Left renal pelvis (tissue), 4 donors: Measurements from ENCODE around the gene PAX1. TPM values are rescaled to one million over a fixed set of nuclear protein-coding genes. Genes with fewer than 3 reads are reported as not detected.

Experiments used
- DNase-seq, 4 donors: peaks; one replicate each; pipeline ENCODE4 v3.0.0-alpha.2; 2013; ENCODE audit warnings: low read depth in 4 of 4, low spot score in 3 of 4
- polyA plus RNA-seq, 4 donors: library from polyadenylated mRNA; unstranded; fragments of 120-200 nt; gene quantifications; one replicate each; pipeline ENCODE4 v1.2.1, GENCODE V29; 2013; ENCODE audit not compliant: insufficient read length in 4 of 4

Gene PAX1
- polyA plus RNA-seq, 4 donors = 0.14 to 3.0 TPM; not detected in 2

DNA sequence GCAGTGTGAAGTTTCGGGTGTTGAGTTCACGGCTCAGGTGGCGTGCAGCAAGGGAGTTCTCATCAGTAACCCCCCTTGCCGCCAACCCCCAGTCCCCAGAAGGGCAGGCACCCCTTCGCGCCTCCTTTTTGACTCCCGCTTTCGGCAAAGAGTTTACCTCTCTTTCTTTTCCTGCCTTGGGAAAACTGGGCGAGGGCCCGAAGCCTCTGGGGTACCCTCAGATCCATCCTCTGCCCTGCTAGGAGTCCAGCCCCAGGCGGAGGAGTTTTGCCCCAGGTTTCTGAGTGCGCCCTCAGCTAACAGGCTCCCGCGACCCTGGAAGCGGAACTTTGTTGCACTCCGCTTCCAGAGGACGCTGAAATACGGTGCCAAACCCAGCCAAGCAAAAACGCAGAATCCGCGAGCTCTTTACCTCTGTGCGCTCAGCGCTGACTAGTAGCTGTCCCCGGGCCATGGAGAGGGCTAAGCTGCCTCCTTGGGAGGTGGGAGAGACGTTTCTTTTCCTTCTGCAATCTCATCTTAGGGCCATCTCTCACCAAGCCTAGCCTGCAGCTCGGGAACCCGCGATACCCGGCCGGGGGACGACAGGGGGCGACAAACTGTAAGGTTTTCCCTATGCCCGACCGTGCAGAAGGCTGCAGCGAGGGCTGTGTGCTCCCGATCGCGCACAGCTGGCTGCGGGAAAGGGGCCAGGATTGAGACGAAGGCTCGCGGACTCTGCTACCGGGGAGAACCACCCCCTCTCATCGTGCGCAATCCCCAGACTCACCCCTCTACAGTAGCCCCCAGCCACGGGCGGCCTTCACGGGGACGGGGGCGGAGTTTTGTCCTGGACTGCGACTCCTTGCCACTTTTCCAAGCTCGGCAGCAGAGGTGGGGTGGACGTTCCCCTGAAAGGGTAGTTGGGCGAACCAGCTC, 2.7 kb upstream of the PAX1 start:
- DNase-seq = peak; percentile 60 to 75 (median 70)

DNA sequence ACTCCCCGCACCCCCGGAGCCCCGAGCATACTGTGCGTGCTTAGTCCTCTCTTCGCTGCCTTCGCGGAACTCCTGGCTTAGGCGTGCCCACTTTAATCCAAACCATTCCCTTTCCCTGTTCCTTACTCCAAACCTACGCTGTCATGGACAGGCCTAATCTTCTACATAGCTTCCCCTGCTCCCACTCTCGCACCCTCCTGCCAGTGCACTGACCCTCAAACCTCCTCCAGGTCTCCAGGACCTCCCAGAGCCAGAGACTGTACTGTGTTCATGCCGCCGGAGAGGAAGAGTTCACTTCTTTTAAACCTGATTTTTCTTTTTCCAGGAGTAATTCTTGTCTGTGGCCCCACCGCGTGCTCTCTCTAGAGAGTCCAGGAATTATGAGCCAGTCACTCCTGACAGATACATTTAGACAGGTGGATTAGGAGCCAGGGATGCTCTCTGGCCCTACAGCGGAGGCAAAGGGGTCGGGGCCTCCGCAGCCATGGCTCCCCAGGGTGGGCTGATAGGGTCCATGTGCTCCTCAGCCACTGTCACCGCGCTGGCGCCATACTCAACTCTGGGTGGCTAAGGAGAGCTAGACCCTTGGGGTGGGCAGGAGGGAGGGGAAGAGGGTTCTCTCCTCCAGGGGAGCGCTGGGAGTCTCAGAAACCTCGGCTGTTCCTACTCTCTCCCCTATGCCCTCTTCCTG, 1.6 kb upstream of the PAX1 start:
- DNase-seq = no peak

DNA sequence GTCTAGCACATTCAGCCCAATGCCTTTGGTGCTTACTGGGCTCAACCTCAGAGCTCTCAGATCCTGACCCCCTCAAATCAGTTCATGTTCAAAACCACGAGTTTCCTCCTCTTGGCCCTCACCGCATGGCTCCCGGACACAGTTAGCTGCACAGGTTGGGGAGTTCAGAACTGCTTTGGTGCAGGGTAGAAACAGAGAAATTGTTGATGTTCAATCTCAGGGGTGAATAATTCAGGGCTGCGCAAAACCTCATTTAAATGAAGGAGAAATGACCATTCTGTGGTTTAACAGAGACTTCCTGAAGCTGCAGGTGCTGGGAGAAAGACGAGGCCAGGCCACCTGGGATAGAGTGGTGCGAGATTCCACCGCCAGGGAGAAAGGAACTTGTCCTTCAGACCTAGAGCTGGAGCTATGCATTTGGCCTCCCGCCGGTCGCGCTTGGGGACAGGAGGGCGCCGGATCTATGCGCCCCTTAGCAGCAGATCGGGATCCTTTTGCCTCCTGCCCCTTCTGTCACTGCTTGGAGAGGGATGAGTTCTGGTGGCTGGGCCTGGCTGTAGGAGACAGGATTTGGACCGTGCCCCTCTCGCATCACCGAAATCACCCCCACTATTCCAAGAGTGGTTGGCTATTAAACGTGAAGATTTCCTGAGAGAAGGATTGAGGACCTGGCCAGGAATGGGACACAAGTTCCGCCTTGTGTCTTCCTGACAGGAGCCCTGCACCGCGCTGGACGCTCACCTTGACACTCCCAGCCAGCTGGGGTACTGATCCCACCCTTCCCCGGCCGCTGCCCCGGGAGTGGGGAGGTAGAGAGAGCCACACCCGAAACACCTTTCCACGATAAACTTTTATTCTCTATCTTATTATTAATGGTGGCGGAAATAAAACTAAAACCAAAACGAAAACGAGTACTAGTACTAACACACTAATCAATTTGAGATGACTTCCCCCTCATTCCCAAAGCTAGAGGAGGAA, 767 bp upstream of the PAX1 start:
- DNase-seq = no peak

DNA sequence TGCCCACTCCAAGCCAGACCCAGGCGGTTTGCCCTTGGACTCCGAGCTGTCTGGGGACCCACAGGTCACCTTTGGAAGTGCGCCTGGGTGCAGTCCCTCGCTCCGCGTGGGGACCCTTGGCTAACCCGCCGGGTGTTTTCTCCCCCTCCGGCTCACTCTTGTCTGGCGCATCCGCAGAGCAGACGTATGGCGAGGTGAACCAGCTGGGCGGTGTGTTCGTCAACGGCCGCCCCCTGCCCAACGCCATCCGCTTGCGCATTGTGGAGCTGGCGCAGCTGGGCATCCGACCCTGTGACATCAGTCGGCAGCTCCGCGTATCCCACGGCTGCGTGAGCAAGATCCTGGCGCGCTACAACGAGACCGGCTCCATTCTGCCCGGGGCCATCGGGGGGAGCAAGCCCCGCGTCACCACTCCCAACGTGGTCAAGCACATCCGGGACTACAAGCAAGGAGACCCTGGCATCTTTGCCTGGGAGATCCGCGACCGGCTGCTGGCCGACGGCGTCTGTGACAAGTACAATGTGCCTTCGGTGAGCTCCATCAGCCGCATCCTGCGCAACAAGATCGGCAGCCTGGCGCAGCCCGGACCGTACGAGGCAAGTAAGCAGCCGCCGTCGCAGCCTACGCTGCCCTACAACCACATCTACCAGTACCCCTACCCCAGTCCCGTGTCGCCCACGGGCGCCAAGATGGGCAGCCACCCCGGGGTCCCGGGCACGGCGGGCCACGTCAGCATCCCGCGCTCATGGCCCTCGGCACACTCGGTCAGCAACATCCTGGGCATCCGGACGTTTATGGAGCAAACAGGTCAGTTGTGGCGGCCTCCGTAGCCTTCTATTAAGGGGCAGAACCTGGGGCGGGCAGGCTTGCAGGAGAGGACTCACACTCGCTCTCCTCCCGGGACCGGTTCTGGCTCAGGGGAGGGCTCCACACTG, 1.1 kb downstream of the PAX1 start:
- DNase-seq = no peak

DNA sequence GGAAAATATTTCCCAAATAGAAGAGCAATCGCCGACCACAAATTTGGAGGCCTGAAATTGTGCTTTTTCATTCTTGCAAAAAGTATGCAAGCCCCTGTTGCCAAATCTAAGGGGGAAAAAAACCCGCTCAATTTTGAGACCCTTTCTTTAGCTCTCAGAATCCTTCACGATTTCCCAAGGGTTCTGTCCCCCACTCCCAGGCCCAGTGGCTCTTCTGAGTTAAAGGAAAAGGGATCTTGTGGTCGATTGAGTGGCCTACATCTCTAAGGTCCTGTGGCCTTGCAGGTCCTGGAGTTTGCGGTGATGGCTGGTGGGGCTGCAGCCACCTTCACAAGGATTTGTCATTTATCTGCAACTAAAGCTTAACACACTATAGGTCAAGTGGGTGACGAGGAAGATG, 1.8 kb downstream of the PAX1 start:
- no peak for DNase-seq

DNA sequence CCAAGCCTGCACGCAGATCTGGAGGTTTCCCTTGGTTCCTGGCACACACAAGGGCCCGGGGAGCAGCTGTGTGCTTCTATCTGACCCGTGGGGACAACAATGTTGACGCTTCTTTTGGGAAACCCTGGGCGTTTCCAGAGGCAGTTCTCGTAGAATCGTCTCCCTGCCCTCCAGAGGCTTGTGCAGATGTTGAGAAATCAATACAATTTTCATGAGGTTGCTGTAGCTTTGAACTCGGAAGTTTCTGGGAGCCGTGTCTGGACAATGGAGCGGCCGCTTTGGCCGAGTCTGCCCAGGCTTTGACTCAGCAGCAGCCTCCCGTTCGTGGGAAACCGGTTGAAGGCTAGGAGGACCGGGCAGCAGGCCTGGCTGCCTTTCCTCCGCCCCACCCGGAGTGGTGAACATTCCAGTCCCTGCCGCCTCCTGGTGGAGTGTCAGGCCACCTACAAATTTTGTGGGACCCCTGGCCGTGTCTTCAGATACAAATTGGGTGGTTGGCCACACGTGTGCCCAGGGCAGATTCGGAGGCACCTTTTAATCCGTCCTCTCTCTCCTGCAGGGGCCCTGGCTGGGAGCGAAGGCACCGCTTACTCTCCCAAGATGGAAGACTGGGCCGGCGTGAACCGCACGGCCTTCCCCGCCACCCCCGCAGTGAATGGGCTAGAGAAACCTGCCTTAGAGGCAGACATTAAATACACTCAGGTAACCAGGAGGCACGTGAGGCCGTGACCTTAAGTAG, 2.7 kb downstream of the PAX1 start:
- no peak for DNase-seq

DNA sequence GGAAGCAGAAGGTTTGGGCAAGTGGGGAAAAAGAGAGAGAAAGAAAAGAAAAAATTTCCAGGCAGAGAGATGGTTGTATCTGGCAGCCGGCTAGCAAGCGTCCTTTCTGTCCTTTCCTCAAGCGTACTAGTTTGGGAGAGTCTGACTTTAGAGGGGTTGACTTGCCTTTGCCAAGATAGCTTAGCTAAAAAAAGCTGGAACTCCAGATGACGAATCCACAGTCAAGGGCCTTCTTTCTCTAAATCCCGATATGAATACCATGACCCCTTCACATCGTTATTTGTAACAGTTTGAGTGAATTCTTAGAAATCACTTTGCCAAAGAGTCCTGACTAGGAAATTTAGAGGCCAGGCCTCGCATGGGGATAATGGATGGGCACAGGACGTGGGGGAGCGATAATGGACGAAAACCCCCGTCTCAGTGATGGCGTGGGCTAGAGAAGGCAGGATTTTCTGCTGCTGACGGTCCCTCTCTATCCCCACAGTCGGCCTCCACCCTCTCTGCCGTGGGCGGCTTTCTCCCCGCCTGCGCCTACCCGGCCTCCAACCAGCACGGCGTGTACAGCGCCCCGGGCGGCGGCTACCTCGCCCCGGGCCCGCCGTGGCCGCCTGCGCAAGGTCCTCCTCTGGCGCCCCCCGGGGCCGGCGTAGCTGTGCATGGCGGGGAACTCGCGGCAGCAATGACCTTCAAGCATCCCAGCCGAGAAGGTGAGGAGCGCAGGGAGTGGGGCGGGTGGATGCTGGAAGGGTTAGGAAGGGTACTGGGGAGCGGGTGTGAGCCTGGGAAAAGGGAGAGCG, 3.5 kb downstream of the PAX1 start:
- DNase-seq = no peak

DNA sequence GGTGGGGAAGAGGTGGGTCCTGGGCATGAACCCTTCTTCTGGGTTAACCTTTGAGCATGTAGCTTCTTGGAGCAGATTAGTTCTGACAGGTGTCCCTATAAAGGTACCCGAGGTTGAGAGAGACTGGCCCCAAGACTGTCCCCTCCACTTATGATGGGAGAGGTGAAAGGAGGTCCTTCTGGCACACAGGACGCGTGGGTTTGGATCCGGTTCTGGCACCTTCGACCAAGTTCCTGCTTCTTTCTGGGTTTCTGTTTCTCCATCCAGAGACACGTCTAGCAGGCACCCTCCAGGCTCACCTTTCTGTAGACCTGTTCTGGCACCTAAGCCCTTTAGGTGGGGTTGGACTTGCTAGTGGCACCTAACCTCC, 4.1 kb downstream of the PAX1 start:
- no peak for DNase-seq

DNA sequence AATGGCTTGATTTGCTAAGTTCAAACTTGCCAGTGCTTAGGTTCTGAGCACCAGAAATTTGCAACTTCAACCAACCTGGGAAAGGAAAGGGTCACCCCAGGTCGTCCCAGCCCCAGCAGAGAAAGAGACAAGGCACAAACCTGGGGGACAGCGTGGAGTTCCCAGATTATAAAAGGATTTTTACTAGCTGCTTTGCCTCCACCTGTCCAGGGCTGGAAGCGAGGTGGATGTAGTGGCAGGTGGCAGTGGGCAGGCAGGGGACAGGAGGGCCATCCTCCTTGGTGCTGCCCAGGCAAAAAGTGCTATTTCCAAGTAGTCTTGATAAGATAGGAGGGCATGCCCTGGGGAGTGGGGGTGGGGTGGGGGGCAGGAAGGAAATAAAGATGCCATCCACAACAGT, 4.9 kb downstream of the PAX1 start:
- no peak for DNase-seq

DNA sequence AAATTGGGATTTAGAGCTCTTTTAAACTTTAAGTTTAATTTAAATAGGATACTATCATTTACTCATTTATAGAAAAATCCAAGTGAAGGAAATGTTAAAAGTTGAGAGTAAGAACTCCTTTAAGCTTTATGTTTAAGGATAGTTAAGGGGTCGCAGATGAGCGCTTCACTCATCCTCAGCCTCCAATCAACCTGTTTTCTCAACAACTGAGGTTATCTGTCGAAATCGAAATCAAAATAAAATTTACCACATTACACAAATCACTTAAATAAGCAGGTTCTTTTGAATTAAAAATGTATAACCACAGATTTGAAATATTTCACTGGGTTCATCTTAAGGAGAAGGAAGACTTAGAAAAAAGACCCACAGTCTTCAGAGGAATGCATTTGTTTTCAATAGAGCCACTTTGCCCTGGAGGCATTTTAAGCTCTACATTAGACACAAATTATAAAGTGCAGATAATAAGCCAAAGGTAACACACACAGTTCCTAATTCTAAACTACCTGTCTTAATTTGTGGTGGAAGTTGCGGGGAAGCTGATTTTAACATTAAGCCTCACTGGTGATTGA, 5.5 kb downstream of the PAX1 start:
- no peak for DNase-seq

DNA sequence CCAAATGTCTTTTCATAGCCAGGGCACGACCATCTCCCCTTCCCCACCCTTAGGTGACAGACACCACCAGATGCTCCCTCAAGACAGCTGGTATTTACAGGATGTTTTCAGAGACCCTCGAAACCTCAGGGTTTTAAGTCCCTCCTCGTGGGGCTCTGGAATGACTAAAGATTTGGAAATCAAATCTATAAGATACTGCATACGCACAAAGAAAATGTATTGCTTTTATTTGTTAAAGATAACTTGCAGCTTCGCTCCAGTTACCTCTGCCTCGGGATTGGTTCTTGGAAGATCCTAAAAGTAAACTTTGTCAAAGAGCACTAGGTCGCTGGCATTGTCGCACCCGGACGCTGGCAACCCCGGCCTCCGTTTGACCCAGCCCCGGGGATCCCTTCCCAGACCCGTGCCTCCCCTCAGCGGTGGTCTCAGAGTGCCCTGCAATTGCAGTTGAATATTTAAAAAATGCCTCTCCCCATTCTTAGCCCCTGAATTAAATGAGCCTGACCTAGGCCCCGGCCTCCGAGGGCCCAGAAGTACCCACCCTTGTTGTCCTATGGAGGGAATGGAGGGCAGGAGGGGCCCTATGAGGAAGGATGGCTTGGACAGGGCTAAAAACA, 7.1 kb downstream of the PAX1 start:
- no peak for DNase-seq

DNA sequence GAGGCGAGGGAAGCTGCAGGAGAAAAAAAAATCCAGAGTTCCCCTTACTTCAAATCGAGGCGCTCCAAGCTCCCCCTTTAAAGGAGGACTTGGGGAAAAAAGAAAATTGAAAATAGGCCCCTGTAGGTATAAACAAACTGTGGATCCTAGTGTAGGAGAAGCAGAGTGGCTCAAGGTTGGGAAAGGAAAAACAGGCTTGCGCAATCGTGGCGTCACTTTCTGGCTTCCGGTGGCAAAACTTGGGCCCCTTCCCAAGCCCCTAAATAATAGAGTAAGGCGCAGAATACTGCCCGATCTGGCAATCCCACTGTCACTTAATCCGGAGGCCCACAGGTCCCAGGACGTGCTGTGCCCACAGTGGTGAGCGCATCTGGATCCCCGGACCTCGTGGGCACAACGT, 8.0 kb downstream of the PAX1 start:
- no peak for DNase-seq

DNA sequence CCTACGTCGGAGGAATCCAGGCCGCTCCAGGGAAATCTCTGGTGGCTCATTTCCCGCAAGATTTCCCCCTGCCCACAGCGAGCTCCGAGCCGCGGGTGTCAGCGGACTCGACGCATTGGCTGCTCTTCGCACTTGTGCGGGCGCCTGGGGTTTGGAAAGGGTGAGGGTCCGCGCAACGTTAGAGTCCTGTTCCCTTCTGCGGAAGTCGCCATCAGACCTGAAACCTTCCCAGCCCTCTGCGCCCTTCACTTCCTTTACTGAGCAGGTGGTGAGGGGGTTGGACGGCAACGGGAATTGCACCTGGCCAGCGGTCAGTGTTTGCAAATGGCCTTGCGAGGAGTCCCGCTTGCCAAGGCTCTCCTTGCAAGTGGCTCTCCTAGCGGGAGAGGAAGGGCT, 8.4 kb downstream of the PAX1 start:
- DNase-seq = no peak

DNA sequence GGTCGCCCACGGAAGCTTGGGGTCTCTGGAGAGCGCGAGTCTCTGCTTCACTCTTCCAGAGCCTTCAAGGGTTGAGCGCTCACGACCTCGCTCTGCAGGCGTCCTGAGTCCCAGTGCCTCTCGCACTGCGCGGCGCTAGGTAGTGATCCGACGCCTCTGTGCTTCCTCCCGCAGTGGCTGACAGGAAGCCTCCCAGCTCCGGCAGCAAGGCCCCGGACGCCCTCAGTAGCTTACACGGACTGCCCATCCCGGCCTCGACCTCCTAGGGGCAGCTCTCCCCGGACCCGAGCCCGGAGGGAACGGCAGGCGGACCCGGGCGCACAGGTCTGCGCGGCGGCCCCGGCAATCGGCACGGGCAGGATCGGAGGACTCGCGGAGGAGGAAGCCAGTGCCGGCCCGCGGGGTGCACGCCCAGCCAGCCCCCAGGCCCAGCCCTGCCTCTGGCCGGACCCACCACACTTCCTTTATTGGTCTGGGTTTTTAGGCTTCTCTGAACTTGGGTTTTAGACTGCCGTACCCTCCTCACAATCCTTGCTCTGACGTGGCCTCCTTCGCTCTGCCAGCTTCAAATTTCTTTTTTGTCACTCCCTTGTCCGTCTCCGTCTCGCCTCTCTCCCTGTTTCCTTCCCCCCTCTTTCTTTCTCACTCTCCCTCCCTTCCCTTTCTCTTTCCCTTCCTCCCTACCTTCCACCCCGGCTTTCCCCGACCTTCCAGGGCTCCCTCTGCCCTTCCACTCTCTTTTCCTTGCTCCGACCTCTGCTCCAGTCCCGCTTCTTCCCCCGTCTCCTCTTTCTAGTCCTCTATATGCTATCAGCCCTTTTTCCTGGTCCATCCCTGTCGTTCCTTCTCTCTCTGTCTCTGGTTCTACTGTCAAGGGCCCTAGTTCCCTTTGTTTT, 9.1 kb downstream of the PAX1 start:
- DNase-seq = no peak

DNA sequence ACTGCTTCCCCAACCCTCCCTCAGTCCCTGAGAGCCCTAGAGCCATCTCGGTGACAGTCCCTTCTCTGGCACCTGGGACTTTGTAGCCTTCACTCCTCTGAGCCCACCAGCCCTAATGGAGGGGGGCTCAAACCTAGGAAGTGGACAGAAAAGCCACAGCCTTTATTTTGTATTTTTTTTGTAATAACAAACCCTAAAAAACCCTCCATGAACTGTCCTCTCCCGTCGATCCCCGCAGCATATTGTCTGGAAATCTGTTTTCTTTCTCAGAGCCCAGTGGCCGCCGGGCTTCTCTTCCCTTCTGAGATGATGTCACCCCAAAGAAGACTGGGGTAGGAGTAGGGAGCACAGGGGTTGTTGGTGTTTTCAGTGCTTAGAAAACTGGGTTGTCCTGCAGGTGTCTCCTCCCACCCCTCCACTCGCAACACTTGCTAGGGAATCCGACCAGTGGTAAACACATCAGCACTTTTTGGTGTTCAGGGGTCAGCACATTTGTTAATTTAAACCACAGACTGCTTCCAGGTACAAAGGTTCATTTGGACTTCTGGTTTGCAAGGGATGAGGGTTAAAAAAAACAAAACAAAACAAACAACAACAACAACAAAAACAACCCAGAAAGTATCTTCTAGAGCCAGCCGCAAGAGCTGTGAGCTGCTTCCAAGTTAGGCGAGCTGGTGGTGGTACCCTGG, 9.9 kb downstream of the PAX1 start:
- no peak for DNase-seq
